NOMO-1 treated with DMSO at 0.1 percent for 48 hours (cell line): Measurements from ENCODE around the gene PIK3CB.
A peak's percentile ranks its signal among the peaks of the same experiment; 100 is the strongest.
"Not testable (repeated sequence)": the region's sequence is repeated elsewhere in the genome, so short reads cannot be mapped to it uniquely, and the experiment has no call there.

ENCODE experiments used
- DNase-seq: peaks from one replicate; lab custom pipeline; 2025; ENCODE audit not compliant: unreplicated experiment; lab: John Stamatoyannopoulos, UW

The PIK3CB gene

DNA sequence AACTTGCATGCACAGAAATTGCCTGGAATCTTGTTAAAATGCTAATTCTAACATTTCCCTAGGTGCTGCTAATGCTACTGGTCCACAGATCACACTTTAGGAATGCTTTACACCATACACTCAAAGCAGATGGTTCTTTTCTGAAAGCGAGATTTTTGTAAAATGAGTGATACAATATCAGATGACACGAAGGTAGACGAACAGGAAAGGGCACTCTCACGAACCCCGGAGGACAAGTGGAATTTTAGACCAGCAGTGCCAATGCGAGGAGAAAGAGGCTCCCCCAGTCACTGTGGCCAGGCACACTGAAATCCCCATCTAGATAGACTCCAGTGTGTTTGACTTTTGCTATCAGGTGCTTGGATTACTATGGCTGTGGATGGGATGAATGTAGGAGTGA, 205.2 kb downstream of the PIK3CB start:
- no peak for DNase-seq

GRCh38 chr3:138625707-138626365, 208.9 kb downstream of the PIK3CB start:
- DNase-seq: no peak

DNA sequence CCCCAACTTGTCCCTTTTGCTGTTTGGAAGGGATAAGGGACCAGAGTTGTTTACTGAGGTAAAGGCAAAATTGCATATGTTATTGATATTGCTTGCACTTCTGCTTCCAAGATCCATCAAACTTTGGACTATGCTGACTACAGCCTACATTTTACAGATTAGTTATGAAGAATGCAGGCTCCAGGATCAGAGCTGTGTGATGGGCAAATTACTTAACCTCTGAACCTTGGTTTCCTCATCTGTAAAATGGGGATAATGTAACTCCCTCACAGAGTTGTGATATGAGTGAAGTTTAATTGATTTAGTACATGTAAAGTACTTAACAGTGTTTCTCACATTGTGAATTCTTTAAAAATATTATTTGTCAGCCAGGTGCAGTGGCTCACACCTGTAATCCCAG, 210.2 kb downstream of the PIK3CB start:
- no peak for DNase-seq

DNA sequence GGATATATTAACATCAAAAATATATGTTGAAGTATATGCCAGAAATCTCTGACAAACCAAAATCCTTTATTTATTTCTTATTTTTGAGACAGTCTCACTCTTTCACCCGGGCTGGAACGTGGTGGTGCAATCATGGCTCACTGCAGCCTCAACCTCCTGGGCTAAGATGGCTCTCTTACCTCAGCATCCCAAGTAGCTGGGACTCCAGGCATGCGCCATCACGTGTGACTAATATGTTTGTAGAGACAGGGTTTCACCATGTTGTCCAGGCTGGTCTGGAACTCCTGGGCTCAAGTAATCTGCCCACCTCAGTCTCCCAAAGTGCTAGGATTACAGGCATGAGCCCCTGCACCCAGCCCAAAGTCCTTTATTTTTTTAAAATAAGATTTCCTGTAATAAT, 214.3 kb downstream of the PIK3CB start:
- DNase-seq: no peak

- DNase-seq: no peak
These were observed 219.3 kb downstream of the PIK3CB start for GRCh38 chr3:138615462-138615861.

- DNase-seq: peak; percentile 44
These were observed 224.8 kb downstream of the PIK3CB start for GRCh38 chr3:138609898-138610266.

GRCh38 chr3:138608322-138609135, 226.2 kb downstream of the PIK3CB start, which contains the start of gene FAIM:
FAIM (plus strand) TSS chr3:138608771; CDS start chr3:138619727, 10,956 bp downstream.
- DNase-seq: peak; percentile 44

- DNase-seq: not testable (repeated sequence)
These were observed 230.6 kb downstream of the PIK3CB start for GRCh38 chr3:138604106-138604595.
